Measurements from ENCODE around the gene GNG7. TPM values are rescaled to one million over a fixed set of nuclear protein-coding genes. Genes with fewer than 3 reads are reported as not detected.

Gene GNG7
- total and polyA plus RNA-seq, 2 donors (not counting 3 experiments of a cell fraction or from before 2014, with no cell fraction given): 0.29 to 0.84 TPM

- H2AFZ ChIP-seq (ENCODE audit: low read depth, low read length): no peak overlapping the region
- no peaks in the 10 kb centered on the region for H3K79me2 ChIP-seq (ENCODE audit: control insufficient read depth, insufficient read depth, low read length)
- no peak overlapping the region for H3K4me3 ChIP-seq (replicated peaks in 1 of 3; ENCODE audit: insufficient read depth in 1 of 3, low read depth in 1 of 3, low read length in 3 of 3)
- H4K20me1 ChIP-seq (replicated peaks; ENCODE audit: control insufficient read depth, extremely low read depth, insufficient read depth, low read length): no peaks in the 10 kb centered on the region
- no peaks in the 10 kb centered on the region for H3K9me3 ChIP-seq (replicated peaks; ENCODE audit: control insufficient read depth, insufficient read depth, low read length)
- ChIA-PET POLR2A (no interaction called here), CTCF (no interaction called here)
- intact Hi-C loops (cut with micrococcal nuclease): no loop called here
- H3K27me3 ChIP-seq (ENCODE audit: control insufficient read depth in 2 of 2, insufficient read depth in 2 of 2, low read length in 2 of 2): peaks cover 14 to 23% of the 10 kb centered on the region in 2 experiments
- no peak for TF ChIP-seq JUN (IDR thresholded peaks at IDR 0.05; ENCODE audit: borderline replicate concordance, insufficient read depth, insufficient read length, low read depth)
- TF ChIP-seq FOS (IDR thresholded peaks at IDR 0.05; ENCODE audit: borderline replicate concordance, insufficient read depth, low read length): no peak
- TF ChIP-seq POLR2AphosphoS5 (IDR thresholded peaks at IDR 0.05; ENCODE audit: insufficient read depth, low read depth, low read length): no peak
- TF ChIP-seq POLR2A (IDR thresholded peaks at IDR 0.05; ENCODE audit: low read depth, low read length): no peak
- no peak for TF ChIP-seq MYC (IDR thresholded peaks at IDR 0.05; ENCODE audit: low read depth, low read length)
- TF ChIP-seq CTCF (IDR thresholded peaks at IDR 0.05; ENCODE audit: extremely low read depth in 1 of 2, insufficient read depth in 1 of 2, low read depth in 1 of 2, low read length in 2 of 2): no peak
- no peak for TF ChIP-seq EZH2 (IDR thresholded peaks at IDR 0.05; ENCODE audit: borderline replicate concordance, low read depth, low read length, severe bottlenecking)
- TF ChIP-seq, protein P1, sequence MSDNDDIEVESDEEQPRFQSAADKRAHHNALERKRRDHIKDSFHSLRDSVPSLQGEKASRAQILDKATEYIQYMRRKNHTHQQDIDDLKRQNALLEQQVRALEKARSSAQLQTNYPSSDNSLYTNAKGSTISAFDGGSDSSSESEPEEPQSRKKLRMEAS (IDR thresholded peaks at IDR 0.05; ENCODE audit: insufficient read depth, insufficient read length): no peak
- no peak for TF ChIP-seq GATA2 (IDR thresholded peaks at IDR 0.05; ENCODE audit: insufficient read depth, insufficient read length, low read depth, low read length)
- BruUV-seq (replicated peaks): no TSS peak
- no peak overlapping the region for H3K27ac ChIP-seq (ENCODE audit: insufficient read depth, low read depth, low read length)
- dilution Hi-C loops (cut with MboI; ENCODE audit: extremely low pct_ligation_motif_present, low sequenced_read_pairs): no loop called here
- no peak for FAIRE-seq
- H3K9ac ChIP-seq (replicated peaks; ENCODE audit: extremely low read depth, insufficient read depth, low read length): no peak overlapping the region
- no peak for DNase-seq (ENCODE audit: low read depth, low spot score)
- H3K36me3 ChIP-seq (ENCODE audit: control insufficient read depth in 2 of 2, extremely low read depth in 1 of 2, insufficient read depth in 2 of 2, low read length in 2 of 2): no peaks in the 10 kb centered on the region
- no peaks in the 10 kb centered on the region for H3K4me1 ChIP-seq (ENCODE audit: control insufficient read depth, extremely low read depth, insufficient read depth, low read length)
- H3K9me1 ChIP-seq (replicated peaks; ENCODE audit: control insufficient read depth, extremely low read depth, insufficient read depth, low read length): no peaks in the 10 kb centered on the region
- no peak overlapping the region for H3K4me2 ChIP-seq (ENCODE audit: insufficient read depth, low read length)
Measured at GRCh38 chr19:2719232-2719735, 16.8 kb upstream of the GNG7 start.

Measured in endothelial cell of umbilical vein (primary cell).